Stimulated activated CD8-positive, alpha-beta memory T cell treated with anti-CD3 and anti-CD28 coated beads, Interleukin-7, amount 100 ng/mL, for 4 hours (primary cell): ENCODE results near the gene VPS25.
"Not testable (repeated sequence)": the region's sequence is repeated elsewhere in the genome, so short reads cannot be mapped to it uniquely, and the experiment has no call there.

ENCODE experiments used
- DNase-seq, 2 donors: peaks; one replicate each; pipeline ENCODE4 v3.0.0-alpha.2; 2020; ENCODE audit warnings: low read depth in 2 of 2

VPS25 gene

DNA sequence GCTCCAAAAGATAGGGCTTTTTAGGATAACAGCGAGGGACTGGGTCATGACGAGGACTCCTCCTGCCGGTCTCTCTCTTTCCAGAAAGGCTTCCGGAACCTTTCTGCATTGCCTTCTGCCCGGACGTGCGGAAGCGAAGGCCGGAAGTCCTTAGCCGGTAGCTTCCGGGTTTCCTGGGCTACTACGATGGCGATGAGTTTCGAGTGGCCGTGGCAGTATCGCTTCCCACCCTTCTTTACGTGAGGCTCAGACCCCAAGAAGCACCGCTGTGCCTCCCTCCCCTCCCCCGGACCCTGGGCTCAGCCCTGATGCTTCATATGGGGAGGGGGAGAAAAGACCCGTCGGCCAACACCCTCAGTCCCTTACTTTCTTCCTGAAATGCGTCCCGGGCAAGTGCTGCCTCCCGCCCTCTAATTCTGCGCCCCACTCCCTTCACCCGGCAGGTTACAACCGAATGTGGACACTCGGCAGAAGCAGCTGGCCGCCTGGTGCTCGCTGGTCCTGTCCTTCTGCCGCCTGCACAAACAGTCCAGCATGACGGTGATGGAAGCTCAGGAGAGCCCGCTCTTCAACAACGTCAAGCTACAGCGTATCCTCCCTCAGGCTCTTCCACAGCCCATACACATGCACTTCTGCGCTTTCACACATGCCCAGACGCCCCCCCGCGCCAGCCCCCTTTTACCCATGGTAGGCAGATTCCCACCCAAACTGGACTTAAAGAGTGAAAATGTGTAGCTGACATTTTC lies at the start of gene VPS25:
TSS of gene VPS25 (plus strand) at position 160 of the 746 bp plus-strand sequence. CDS start at position 187, 27 bp downstream.
- peak; percentile 55 to 68 for DNase-seq

GRCh38 chr17:42723636-42724035 lies 49.6 kb upstream of the VPS25 start:
- DNase-seq = no peak

GRCh38 chr17:42725143-42725542 lies 48.1 kb upstream of the VPS25 start:
- no peak for DNase-seq

- no peak for DNase-seq
These were observed 32.5 kb upstream of the VPS25 start for GRCh38 chr17:42740699-42741098.

DNA sequence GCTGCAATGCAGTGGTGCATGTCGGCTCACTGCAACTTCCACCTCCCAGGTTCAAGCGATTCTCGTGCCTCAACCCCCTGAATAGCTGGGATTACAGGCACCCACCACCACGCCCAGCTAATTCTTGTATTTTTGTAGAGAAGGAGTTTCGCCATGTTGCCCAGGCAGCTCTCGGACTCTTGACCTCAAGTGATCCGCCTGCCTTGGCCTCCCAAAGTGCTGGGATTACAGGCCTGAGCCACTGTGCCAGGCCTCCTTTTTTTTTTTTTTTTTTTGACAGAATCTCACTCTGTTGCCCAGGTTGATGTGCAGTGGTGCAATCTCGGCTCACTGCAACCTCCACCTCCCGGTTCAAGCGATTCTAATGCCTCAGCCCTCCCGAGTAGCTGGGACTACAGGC lies 30.3 kb upstream of the VPS25 start:
- not testable (repeated sequence) for DNase-seq

DNA sequence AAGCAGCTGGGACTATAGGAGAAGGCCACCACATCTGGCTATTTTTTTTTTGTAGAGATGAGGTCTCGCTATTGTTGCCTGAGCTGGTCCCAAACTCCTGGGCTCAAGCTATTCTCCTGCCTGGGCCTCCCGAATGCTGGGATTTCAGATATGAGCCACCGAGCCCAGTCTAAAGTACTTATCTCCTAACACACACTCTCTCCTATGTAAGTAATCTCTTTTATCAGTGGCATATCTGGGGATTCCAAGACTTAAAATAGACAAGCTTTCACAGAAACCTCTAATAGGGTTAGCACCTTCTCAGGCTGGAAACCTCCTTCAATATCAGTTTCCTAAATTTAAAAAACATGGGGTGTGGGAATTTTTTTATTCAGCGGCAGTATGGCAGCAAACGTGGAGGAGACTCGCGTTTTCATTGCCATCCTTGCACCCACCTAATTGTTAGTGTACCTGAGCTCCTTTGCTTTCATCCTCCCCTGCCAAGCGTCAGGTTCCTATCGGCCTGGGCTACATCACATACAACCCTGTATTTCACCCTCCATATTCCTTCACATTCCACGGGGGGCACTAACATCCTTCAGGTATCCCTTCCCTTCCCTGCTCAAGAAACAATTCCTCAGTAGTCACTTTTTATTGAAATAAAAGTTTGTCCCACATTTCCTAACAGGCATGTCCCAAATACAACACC lies 29.5 kb upstream of the VPS25 start:
- no peak for DNase-seq

DNA sequence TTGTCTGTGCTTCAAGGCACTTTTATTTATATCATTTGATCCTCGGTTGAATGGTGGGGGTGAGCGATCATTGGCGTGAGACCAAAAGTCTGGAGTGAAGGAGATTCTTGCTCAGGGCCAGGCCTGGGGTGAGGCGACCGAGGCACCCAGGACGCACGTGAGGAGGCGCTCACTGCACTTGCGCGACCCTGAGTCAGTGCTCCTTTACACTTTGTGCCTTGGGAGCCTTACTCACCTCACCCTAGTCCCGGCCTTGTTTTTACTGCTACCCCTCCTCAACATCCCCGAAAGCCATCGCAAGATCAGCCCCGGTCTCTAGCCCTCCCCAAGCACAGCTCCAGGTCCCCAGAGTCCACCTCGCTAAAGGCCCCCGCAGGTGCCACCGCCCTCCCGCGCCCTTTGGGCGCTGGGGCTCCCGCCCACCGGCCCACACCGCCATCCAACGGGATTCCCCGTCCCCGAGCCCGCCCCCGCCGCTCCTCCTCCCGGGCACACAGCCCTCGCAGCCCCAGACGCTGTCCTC lies 28.9 kb upstream of the VPS25 start:
- peak; percentile 36 to 67 for DNase-seq

GRCh38 chr17:42744806-42745617 lies 28.2 kb upstream of the VPS25 start, which contains the start of gene EZH1:
Gene EZH1 (minus strand): TSS chr17:42745040. CDS start chr17:42728941, 16,099 bp downstream.
- peak; percentile 78 to 86 for DNase-seq

DNA sequence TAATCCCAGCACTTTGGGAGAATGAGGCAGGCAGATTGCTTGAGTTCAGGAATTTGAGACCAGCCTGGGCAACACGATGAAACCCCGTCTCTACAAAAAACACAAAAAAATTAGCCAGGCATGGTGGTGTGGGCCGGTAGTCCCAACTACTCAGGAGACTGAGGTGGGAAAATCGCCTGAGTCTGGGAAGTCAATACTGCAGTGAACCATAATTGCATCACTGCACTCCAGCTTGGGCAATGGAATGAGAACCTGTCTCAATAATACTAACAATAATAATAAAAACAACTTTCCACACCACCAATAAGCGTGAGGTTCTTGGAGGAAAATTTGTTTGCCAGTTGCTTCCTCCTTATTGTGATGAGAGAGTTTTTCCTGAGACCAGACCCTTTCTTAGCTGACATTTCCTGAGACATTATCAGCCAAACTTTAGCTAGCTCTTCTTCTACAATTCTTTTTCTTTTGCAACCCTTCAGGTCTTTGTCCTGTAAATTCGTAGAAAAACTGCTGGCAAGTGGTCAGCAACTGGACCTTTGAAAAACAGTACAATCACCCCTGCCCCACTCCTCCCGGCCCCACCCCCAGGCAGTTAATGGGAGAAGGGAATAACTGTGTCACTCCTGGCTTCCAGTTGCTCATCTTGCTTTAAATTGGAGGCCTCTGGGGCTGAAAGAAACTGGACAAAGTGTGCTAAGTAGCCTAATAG lies 24.9 kb upstream of the VPS25 start:
- DNase-seq = no peak

DNA sequence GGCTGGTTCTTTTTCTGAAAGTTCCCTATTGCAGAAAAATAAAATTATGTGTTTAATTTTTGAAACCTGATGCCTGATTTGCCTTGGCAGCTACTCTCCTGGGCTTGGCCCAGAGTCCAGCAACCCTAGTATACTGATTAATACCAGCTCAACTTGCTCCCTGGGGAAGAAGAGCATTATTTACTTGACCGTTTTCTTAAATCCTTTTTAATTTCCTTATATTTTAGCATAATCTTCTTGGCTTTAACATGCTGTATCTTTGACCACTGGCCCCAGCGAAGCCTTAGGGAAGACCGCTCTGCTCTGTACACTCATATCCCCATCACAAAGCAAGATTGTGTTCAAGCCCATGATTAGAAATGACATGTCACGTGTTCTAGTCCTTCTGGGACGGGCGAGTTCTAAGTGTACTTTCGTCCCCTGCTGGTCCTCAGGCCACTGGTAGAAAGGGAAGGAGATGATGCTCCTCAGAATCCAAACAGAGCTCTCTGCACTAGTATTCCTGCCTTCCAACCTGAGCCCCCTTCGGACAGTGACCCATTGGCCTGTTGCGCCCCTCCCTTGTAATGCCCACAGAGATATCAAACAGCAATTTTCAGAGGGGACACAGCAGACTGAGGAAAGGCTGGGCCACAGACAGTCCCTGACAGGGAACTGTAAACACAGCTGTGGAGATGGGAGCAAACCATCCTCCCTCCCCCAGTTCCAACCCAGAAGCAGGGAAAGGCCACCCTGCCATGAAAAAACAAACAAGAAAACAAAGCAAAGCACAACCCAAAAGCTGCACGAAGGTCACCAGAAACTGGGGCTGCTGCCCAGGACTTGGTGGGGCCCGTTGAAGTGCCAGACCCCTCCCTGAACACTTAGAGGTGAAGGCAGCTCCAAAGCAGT lies 24.1 kb upstream of the VPS25 start:
- no peak for DNase-seq

DNA sequence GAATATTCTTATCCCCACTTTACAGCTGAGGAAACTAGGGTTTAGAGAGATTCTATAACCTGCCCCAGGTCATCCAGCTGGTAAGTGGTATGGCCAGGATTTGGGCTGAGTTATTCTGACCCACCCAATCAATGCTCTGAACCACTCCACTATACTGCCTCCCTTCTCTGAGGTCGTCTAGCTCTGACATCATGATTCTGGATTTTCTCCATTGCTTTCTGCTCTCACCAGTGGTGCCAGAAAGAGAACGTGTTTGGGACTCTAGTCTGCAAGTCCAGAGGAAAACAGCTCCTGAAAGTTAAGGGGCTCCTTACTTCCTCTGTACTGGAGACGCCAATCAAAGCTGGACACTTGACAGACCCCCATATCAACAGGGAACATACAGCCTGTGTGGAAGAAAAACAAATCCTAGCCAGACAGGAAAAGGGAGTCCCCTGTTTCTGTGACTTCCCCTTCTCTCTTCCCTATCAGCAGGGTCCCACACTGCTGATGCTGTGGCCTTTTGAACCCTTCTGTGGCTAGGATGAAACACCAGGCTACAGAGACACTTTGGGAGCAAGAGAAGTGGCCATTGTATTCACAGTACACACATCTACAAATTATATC lies 22.4 kb upstream of the VPS25 start:
- no peak for DNase-seq

- no peak for DNase-seq
These were observed 21.6 kb upstream of the VPS25 start for GRCh38 chr17:42751628-42752027.

DNA sequence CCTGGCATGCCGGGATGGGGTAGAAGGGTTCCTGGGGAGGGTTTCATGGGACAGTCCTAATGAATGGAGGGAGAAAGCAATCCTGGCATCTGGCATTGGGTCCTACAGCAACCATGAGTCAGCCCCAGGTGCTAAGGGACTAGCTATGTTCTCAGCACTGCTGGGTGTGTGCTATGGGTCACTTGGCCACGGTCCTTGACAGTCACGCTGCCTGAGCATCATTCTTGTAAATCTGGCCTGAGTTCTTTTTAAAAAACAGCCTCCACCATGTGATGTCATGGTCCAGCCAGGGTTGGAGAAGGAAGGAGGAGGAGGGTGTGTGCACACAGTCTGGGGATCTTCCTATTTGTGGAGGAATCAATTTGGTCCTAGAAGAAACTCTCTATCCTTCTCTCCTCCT lies 18.5 kb upstream of the VPS25 start:
- DNase-seq = no peak

DNA sequence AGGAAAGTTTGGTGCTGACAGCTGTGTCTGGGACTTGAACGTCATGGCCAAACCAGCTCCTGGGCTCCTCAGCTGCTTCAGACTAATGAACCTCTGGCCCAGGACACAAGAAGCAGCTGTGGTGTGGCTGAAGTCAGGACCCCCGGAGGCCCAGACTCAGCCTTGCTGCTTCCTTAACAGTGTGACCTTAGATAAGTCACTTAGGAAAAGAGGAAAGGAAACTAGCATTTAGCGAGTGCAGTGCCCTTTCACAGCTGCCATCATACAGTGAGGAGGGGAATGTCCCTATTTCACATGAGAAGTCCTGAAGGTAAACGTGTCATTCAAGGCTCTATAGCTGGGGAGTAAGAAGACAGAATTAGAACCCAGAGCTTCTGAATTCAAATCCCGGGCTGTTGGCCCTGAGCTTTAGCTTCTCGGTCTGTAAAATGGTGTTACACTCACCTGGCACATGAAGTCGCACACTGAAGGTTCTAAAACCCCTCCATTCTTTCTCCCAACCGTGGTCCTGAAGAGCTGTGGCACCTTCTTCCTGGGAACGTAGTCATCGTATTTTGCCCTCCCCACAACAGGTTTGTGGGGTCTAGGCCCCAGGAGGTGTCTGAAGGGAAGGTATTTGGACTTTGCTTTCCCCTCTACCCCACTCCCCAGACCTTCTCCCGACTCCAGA lies 13.1 kb upstream of the VPS25 start:
- no peak for DNase-seq

- DNase-seq = no peak
These were observed 12.3 kb upstream of the VPS25 start, which contains the start of gene RAMP2 for GRCh38 chr17:42760652-42761581. Gene RAMP2 (plus strand): TSS chr17:42761227. CDS start chr17:42761262, 35 bp downstream.

GRCh38 chr17:42761638-42762037 lies 11.6 kb upstream of the VPS25 start:
- DNase-seq = no peak

DNA sequence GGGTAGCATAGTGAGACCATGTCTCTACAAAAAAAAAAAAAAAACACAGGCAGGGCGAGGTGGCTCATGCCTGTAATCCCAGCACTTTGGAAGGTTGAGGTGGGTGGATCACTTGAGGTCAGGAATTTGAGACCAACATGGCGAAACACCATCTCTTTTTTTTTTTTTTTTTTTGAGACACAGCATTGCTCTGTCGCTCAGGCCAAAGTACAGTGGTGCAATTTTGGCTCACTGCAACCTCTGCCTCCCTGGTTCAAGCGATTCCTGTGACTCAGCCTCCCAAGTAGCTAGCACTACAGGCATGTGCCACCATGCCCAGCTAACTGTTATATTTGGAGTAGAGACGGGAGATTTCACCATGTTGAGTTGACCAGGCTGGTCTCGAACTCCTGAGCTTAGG lies 7.1 kb upstream of the VPS25 start:
- no peak for DNase-seq

- no peak for DNase-seq
These were observed 5.7 kb upstream of the VPS25 start for GRCh38 chr17:42767512-42767911.
